Astrocyte (in vitro differentiated cells and primary cell): ENCODE results near the gene DYNC1LI2.

ENCODE experiments used
- EZH2 ChIP-seq: IDR thresholded peaks from 2 replicates; pipeline ENCODE4 v1.6.1; 2012; ENCODE audit warnings: mild to moderate bottlenecking, low read length, inconsistent platforms; ENCODE audit not compliant: insufficient read depth
- TF ChIP-seq, protein P1 (sequence below): IDR thresholded peaks from 2 replicates; pipeline ENCODE4 v1.5.1; 2011; ENCODE audit warnings: low read depth, mild to moderate bottlenecking, inconsistent platforms, low read length, moderate library complexity; ENCODE audit not compliant: insufficient read depth

DNA sequence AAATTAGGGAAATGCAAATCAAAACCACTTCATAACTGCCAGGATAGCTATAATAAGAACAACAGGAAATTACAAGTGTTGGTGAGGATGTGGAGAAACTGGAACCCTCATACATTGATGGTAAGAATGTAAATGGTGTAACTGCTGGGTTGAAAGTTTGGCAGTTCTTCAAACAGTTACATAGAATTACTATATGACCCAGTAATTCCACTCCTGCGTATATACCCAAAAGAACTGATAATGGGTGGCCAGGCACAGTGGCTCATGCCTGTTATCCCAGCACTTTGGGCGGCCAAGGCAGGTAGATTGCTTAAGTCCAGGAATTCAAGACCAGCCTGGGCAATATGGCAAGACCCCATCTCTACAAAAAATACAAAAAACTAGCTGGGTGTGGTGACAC lies 50.4 kb downstream of the DYNC1LI2 start:
- TF ChIP-seq, protein P1, sequence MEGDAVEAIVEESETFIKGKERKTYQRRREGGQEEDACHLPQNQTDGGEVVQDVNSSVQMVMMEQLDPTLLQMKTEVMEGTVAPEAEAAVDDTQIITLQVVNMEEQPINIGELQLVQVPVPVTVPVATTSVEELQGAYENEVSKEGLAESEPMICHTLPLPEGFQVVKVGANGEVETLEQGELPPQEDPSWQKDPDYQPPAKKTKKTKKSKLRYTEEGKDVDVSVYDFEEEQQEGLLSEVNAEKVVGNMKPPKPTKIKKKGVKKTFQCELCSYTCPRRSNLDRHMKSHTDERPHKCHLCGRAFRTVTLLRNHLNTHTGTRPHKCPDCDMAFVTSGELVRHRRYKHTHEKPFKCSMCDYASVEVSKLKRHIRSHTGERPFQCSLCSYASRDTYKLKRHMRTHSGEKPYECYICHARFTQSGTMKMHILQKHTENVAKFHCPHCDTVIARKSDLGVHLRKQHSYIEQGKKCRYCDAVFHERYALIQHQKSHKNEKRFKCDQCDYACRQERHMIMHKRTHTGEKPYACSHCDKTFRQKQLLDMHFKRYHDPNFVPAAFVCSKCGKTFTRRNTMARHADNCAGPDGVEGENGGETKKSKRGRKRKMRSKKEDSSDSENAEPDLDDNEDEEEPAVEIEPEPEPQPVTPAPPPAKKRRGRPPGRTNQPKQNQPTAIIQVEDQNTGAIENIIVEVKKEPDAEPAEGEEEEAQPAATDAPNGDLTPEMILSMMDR, result no peak
- no peak for TF ChIP-seq EZH2
